ENCODE results near the gene CCR7. TPM values are rescaled to one million over a fixed set of nuclear protein-coding genes. Genes with fewer than 3 reads are reported as not detected.
A peak's percentile ranks its signal among the peaks of the same experiment; 100 is the strongest.

The CCR7 gene
- total and polyA plus RNA-seq, 2 of the 4 experiments (the other 2 are of a cell fraction) = 0.14 to 0.36 TPM

- H2BK5ac ChIP-seq (ENCODE audit: low read depth, low read length, poor library complexity, severe bottlenecking) = no peak overlapping the region
- peak overlapping the region; percentile 100; the same call in 1 of the 2 replicates for H2AK5ac ChIP-seq (ENCODE audit: low read depth, low read length)
- no peak for DNase-seq
- no peak overlapping the region for H2AK9ac ChIP-seq (replicated peaks; ENCODE audit: low read depth, low read length, poor library complexity)
- peak overlapping the region; percentile 35; the same call in 1 of the 2 replicates for H3K23ac ChIP-seq (ENCODE audit: low read depth, low read length)
- H3K9me3 ChIP-seq (ENCODE audit: control insufficient read depth, insufficient read depth, low read length) = no peaks in the 10 kb centered on the region
- H3K27me3 ChIP-seq (ENCODE audit: control insufficient read depth, insufficient read depth, low read length) = no peaks in the 10 kb centered on the region
- H3K18ac ChIP-seq (ENCODE audit: low read depth, low read length) = peak overlapping the region; percentile 55
- in situ Hi-C loops (cut with MboI; ENCODE audit: low sequenced_read_pairs) = no loop called here
- H3K36me3 ChIP-seq (ENCODE audit: control insufficient read depth, insufficient read depth, low read length) = no peaks in the 10 kb centered on the region
- ATAC-seq (ENCODE audit: low read depth) = no peak
- ChIA-PET POLR2A (ENCODE audit: unreplicated experiment) (no interaction called here), CTCF (interaction anchor here (1.4 kb wide), 1 partner anchor 193 kb away, joined by 4 read pairs; no protein-coding TSS in a partner anchor)
- dilution Hi-C loops (cut with HindIII; ENCODE audit: low sequenced_read_pairs, unreplicated experiment) = no loop called here
- H4K20me1 ChIP-seq (ENCODE audit: insufficient read depth, low read length) = no peaks in the 10 kb centered on the region
- intact Hi-C loops (cut with micrococcal nuclease) = no loop called here
- peaks cover 55% of the 10 kb centered on the region for H3K4me1 ChIP-seq (ENCODE audit: control insufficient read depth, insufficient read depth, low read length)
- no peak overlapping the region for H2AFZ ChIP-seq (replicated peaks; ENCODE audit: low read length, poor library complexity)
- H2BK20ac ChIP-seq (ENCODE audit: low read depth, low read length) = peak overlapping the region; percentile 64
- H3K4me3 ChIP-seq (ENCODE audit: insufficient read depth, low read depth, low read length) = no peak overlapping the region
- peaks cover 12 to 29% of the 10 kb centered on the region in 2 experiments; a peak in 3 of 4 replicates for H3K79me1 ChIP-seq (ENCODE audit: low read depth in 1 of 2, low read length in 2 of 2)
- H3K56ac ChIP-seq (ENCODE audit: extremely low read depth, insufficient read depth, low read length) = no peak overlapping the region
- no peak overlapping the region for H3K9ac ChIP-seq (ENCODE audit: low read depth, low read length)
- no peak overlapping the region for H3K27ac ChIP-seq (ENCODE audit: insufficient read depth, low read length)
- TF ChIP-seq MAZ (IDR thresholded peaks at IDR 0.05; ENCODE audit: borderline replicate concordance, low read depth, low read length) (no peak), RFX5 (IDR thresholded peaks at IDR 0.05; ENCODE audit: low read depth, low read length) (no peak), NFE2L2 (IDR thresholded peaks at IDR 0.05; ENCODE audit: low read depth, low read length) (no peak), POLR2A (IDR thresholded peaks at IDR 0.05; ENCODE audit: low read depth, low read length) (no peak), RCOR1 (IDR thresholded peaks at IDR 0.05; ENCODE audit: insufficient replicate concordance, low read length) (no peak), BHLHE40 (IDR thresholded peaks at IDR 0.05; ENCODE audit: low read depth, low read length) (no peak), RAD21 (IDR thresholded peaks at IDR 0.05; ENCODE audit: low read length) (no peak), MAFK (IDR thresholded peaks at IDR 0.05; ENCODE audit: low read depth, low read length) (no peak), MXI1 (IDR thresholded peaks at IDR 0.05; ENCODE audit: borderline replicate concordance, low read depth, low read length) (no peak), FOS (IDR thresholded peaks at IDR 0.05; ENCODE audit: low read depth, low read length) (no peak), SMC3 (IDR thresholded peaks at IDR 0.05; ENCODE audit: low read depth, low read length) (no peak), CEBPB (IDR thresholded peaks at IDR 0.05; ENCODE audit: low read depth, low read length) (no peak), CHD1 (IDR thresholded peaks at IDR 0.05; ENCODE audit: low read depth, low read length) (no peak)
- TF ChIP-seq, protein P1, sequence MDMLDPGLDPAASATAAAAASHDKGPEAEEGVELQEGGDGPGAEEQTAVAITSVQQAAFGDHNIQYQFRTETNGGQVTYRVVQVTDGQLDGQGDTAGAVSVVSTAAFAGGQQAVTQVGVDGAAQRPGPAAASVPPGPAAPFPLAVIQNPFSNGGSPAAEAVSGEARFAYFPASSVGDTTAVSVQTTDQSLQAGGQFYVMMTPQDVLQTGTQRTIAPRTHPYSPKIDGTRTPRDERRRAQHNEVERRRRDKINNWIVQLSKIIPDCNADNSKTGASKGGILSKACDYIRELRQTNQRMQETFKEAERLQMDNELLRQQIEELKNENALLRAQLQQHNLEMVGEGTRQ (IDR thresholded peaks at IDR 0.05; ENCODE audit: low read depth, low read length) = no peak
- TF ChIP-seq, protein P2, sequence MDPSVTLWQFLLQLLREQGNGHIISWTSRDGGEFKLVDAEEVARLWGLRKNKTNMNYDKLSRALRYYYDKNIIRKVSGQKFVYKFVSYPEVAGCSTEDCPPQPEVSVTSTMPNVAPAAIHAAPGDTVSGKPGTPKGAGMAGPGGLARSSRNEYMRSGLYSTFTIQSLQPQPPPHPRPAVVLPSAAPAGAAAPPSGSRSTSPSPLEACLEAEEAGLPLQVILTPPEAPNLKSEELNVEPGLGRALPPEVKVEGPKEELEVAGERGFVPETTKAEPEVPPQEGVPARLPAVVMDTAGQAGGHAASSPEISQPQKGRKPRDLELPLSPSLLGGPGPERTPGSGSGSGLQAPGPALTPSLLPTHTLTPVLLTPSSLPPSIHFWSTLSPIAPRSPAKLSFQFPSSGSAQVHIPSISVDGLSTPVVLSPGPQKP (IDR thresholded peaks at IDR 0.05; ENCODE audit: borderline replicate concordance, low read depth, low read length) = no peak
- TF ChIP-seq, protein P3, sequence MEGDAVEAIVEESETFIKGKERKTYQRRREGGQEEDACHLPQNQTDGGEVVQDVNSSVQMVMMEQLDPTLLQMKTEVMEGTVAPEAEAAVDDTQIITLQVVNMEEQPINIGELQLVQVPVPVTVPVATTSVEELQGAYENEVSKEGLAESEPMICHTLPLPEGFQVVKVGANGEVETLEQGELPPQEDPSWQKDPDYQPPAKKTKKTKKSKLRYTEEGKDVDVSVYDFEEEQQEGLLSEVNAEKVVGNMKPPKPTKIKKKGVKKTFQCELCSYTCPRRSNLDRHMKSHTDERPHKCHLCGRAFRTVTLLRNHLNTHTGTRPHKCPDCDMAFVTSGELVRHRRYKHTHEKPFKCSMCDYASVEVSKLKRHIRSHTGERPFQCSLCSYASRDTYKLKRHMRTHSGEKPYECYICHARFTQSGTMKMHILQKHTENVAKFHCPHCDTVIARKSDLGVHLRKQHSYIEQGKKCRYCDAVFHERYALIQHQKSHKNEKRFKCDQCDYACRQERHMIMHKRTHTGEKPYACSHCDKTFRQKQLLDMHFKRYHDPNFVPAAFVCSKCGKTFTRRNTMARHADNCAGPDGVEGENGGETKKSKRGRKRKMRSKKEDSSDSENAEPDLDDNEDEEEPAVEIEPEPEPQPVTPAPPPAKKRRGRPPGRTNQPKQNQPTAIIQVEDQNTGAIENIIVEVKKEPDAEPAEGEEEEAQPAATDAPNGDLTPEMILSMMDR (conservative IDR thresholded peaks at IDR 0.05; ENCODE audit: low read depth, low read length) = no peak
- no peak overlapping the region for H3K4me2 ChIP-seq (ENCODE audit: low read depth, low read length)
- H2BK15ac ChIP-seq (ENCODE audit: low read depth, low read length) = peak overlapping the region; percentile 85; the same call in 1 of the 3 replicates
- BruUV-seq (replicated peaks) = no TSS peak
- peak overlapping the region; percentile 93 for H4K91ac ChIP-seq (ENCODE audit: insufficient read depth, low read depth, low read length)
- H3K4ac ChIP-seq (ENCODE audit: low read depth, low read length) = peak overlapping the region; percentile 81
- H2BK120ac ChIP-seq (ENCODE audit: low read depth, low read length) = peak overlapping the region; percentile 90
- no peak overlapping the region for H3K14ac ChIP-seq (replicated peaks; ENCODE audit: low read depth, low read length)
- H4K8ac ChIP-seq (ENCODE audit: low read depth in 2 of 2, low read length in 2 of 2) = peak overlapping the region; percentile 33 to 91; a peak in 3 of 4 replicates
- WGBS, 2 experiments (ENCODE audit: extremely low coverage in 2 of 2, insufficient read length in 1 of 2) = no CpG with 5 or more reads among the region's 1 CpG
- H3K9me1 ChIP-seq (ENCODE audit: insufficient read depth, low read length) = peaks cover 19% of the 10 kb centered on the region
- peak overlapping the region; percentile 66 for H4K5ac ChIP-seq (ENCODE audit: low read depth, low read length)
Measured at GRCh38 chr17:40556198-40556661, 9.0 kb downstream of the CCR7 start.

Data from IMR-90 (cell line).